K562 (cell line): ENCODE results near the gene ARHGAP30. TPM values are rescaled to one million over a fixed set of nuclear protein-coding genes. Genes with fewer than 3 reads are reported as not detected.

ENCODE experiments used
- ADNP ChIP-seq: fragments of 200-800 bp; sonication (Bioruptor generic); IDR thresholded peaks from 2 replicates; pipeline ENCODE4 v1.6.1; 2016; ENCODE audit warnings: missing genetic modification characterization, missing compliant biosample characterization
- E2F3 ChIP-seq: fragments of 250-450 bp; sonication (Bioruptor Pico); IDR thresholded peaks from 2 replicates; pipeline ENCODE4 v1.4.0; 2020; ENCODE audit warnings: mild to moderate bottlenecking
- ELF4 ChIP-seq: fragments of 450-650 bp; formaldehyde crosslinking; IDR thresholded peaks from 2 replicates; pipeline ENCODE4 v1.4.0; 2022; ENCODE audit warnings: missing genetic modification characterization
- FOXJ2 ChIP-seq: fragments of 200-800 bp; sonication (Bioruptor generic); IDR thresholded peaks from 2 replicates; pipeline ENCODE4 v1.6.1; 2016; ENCODE audit warnings: missing genetic modification characterization, missing compliant biosample characterization
- GTF2E2 ChIP-seq: fragments of 200-800 bp; sonication (Bioruptor generic); IDR thresholded peaks from 2 replicates; pipeline ENCODE4 v1.6.1; 2016; ENCODE audit warnings: missing genetic modification characterization, missing compliant biosample characterization
- HDAC3 ChIP-seq: fragments of 450-650 bp; IDR thresholded peaks from 2 replicates; pipeline ENCODE4 v1.6.1; 2018; ENCODE audit warnings: borderline replicate concordance, mild to moderate bottlenecking, moderate library complexity; ENCODE audit not compliant: partially characterized antibody
- HDAC6 ChIP-seq: IDR thresholded peaks from 2 replicates; pipeline ENCODE4 v1.6.1; 2012; ENCODE audit warnings: low read depth, mild to moderate bottlenecking, control low read depth, inconsistent platforms, low read length, moderate library complexity
- ILK ChIP-seq: fragments of 450-650 bp; IDR thresholded peaks from 2 replicates; pipeline ENCODE4 v1.6.1; 2016; ENCODE audit warnings: missing genetic modification characterization, low read depth, mild to moderate bottlenecking, missing compliant biosample characterization, moderate library complexity, borderline replicate concordance
- KLF6 ChIP-seq: fragments of 250-450 bp; sonication (Bioruptor Pico); IDR thresholded peaks from 2 replicates; pipeline ENCODE4 v1.4.0; 2020; ENCODE audit warnings: mild to moderate bottlenecking, moderate library complexity, borderline replicate concordance
- NCOA4 ChIP-seq: fragments of 450-650 bp; IDR thresholded peaks from 2 replicates; pipeline ENCODE4 v1.6.1; 2018; ENCODE audit warnings: mild to moderate bottlenecking; ENCODE audit not compliant: partially characterized antibody
- NFIC ChIP-seq: fragments of 450-650 bp; IDR thresholded peaks from 2 replicates; pipeline ENCODE4 v1.6.1; 2017; ENCODE audit warnings: mild to moderate bottlenecking, inconsistent platforms
- NFYB ChIP-seq: IDR thresholded peaks from 2 replicates; pipeline ENCODE4 v1.6.1; 2011; ENCODE audit warnings: mild to moderate bottlenecking, moderate library complexity; ENCODE audit not compliant: insufficient read length; ENCODE audit errors: extremely low read depth
- NR2C1 ChIP-seq, 2 experiments: fragments of 450-650 bp; IDR thresholded peaks; 2 replicates each; pipeline ENCODE4 v1.6.1; 2017; ENCODE audit warnings: mild to moderate bottlenecking in 2 of 2, antibody characterized with exemption in 1 of 2, inconsistent platforms in 1 of 2, missing compliant biosample characterization in 1 of 2, missing genetic modification characterization in 1 of 2
- TRIM25 ChIP-seq: fragments of 450-650 bp; IDR thresholded peaks from 2 replicates; pipeline ENCODE4 v1.7.0; 2016; ENCODE audit warnings: borderline replicate concordance
- UBTF ChIP-seq, 2 experiments: IDR thresholded peaks; 2 replicates each; pipeline ENCODE4 v1.6.1; 2012; ENCODE audit warnings: improper control_type of control experiment in 2 of 2, low read depth in 2 of 2, low read length in 2 of 2, borderline replicate concordance in 1 of 2
- ZBTB34 ChIP-seq: fragments of 250-450 bp; sonication (Bioruptor Pico); IDR thresholded peaks from 2 replicates; pipeline ENCODE4 v1.8.0; 2021; ENCODE audit warnings: mild to moderate bottlenecking, moderate library complexity
- ZNF586 ChIP-seq: fragments of 450-650 bp; formaldehyde crosslinking; conservative IDR thresholded peaks from 2 replicates; pipeline ENCODE4 v1.4.0; 2020; ENCODE audit warnings: mild to moderate bottlenecking, moderate library complexity
- ZNF780A ChIP-seq: fragments of 250-450 bp; sonication (Bioruptor Pico); IDR thresholded peaks from 2 replicates; pipeline ENCODE4 v1.5.0; 2021; ENCODE audit warnings: mild to moderate bottlenecking
- polyA plus RNA-seq, 8 experiments: library from polyadenylated mRNA; depleted of rRNA in 4 of 8; stranded (reverse) in 5 of 8; unstranded in 3 of 8; fragments of >200 nt; fragmentation: Nextera tagmentation in 2 of 8; fragmentation: Illumina TruSeq in 1 of 8; extraction: Ambion mirVana in 2 of 8; extraction: Trizol in 1 of 8; gene quantifications; 2 replicates each; pipeline versions ENCODE4 v1.2.1 to v1.2.3, GENCODE V29; 2011 to 2014; ENCODE audit warnings: inconsistent platforms in 1 of 8, missing spikeins in 1 of 8
- total RNA-seq, 7 experiments: library from RNA; depleted of rRNA in 6 of 7; stranded (reverse); fragments of >200 nt in 6 of 7; fragmentation: Illumina TruSeq in 2 of 7; extraction: Trizol in 2 of 7; gene quantifications; 2 replicates each; pipeline versions ENCODE4 v1.2.1 to v1.2.3, GENCODE V29; 2011 to 2021; ENCODE audit warnings: low replicate concordance in 1 of 7
- TF ChIP-seq, protein P1 (sequence below): fragments of 450-650 bp; IDR thresholded peaks from 2 replicates; pipeline ENCODE4 v1.6.1; 2016; ENCODE audit warnings: missing biosample characterization, missing genetic modification characterization
- TF ChIP-seq, protein P2 (sequence below): sonication (generic); formaldehyde crosslinking; IDR thresholded peaks from 2 replicates; pipeline ENCODE4 v1.8.0; 2022; ENCODE audit warnings: mild to moderate bottlenecking, missing genetic modification reagents

The ARHGAP30 gene
- total and polyA plus RNA-seq, 9 of the 15 experiments (the other 6 are each of a cell fraction or from before 2014, with no cell fraction given) = 0.01 to 0.73 (median 0.12) TPM

DNA sequence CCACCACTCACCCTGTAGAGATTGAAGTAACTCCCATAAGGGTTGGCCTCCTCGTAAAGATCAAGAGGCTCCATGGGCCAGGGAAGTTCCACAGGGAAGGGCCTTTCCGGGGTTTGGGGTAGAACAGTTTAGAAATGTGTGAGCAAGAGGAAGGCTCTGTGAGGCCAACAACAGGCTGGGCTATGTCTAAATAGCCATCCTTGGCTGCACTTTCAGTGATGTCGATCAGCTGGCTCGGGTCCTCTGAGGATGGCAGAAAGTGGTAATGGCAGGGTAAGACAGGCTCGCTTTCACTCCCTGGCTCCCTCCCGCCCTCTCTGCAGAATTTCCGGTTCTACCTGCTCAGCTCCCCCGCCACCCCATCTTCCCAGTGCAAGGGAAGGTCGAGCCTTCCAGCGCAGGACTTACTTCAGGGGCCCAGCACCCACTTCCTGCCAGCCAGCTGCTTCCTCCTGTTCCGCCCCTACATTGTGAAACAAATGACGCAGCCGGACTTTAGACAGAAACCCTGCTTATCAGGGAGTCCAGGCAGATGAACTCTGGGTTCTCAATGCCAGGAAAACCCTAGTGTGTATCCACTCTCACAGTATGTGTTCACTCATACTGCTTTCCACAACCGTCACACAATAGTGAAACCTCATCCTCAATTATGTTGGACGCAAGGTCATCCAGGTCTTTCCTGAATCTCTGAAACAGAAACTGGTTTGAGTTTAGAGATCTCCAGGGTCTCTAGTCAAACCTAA, 56.0 kb downstream of the ARHGAP30 start (continued):
- TF ChIP-seq TRIM25 = no peak
- TF ChIP-seq FOXJ2 (tag) = no peak
- no peak for TF ChIP-seq HDAC6
- no peak for TF ChIP-seq ADNP (tag)
- TF ChIP-seq GTF2E2 (tag) = no peak
- TF ChIP-seq ILK (tag) = no peak
- peak; percentile 72; the same call in 1 of the 2 replicates for TF ChIP-seq ELF4 (CRISPR knock-in tag)
- no peak for TF ChIP-seq NFYB
- TF ChIP-seq, protein P1, sequence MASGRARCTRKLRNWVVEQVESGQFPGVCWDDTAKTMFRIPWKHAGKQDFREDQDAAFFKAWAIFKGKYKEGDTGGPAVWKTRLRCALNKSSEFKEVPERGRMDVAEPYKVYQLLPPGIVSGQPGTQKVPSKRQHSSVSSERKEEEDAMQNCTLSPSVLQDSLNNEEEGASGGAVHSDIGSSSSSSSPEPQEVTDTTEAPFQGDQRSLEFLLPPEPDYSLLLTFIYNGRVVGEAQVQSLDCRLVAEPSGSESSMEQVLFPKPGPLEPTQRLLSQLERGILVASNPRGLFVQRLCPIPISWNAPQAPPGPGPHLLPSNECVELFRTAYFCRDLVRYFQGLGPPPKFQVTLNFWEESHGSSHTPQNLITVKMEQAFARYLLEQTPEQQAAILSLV = peak; percentile 24; the same call in 1 of the 2 replicates
- peak; percentile 85 for TF ChIP-seq NFIC
- TF ChIP-seq NR2C1 (IDR thresholded peaks at IDR 0.05) = peak; percentile 46
- peak; percentile 56; the same call in 1 of the 2 replicates for TF ChIP-seq NR2C1 (tag; IDR thresholded peaks at IDR 0.05)
- TF ChIP-seq, protein P2, sequence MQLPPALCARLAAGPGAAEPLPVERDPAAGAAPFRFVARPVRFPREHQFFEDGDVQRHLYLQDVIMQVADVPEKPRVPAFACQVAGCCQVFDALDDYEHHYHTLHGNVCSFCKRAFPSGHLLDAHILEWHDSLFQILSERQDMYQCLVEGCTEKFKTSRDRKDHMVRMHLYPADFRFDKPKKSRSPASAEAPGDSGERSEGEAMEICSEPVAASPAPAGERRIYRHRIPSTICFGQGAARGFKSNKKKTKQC = no peak
- no peak for TF ChIP-seq NCOA4
- TF ChIP-seq ZBTB34 (CRISPR knock-in tag) = no peak; the same call in 1 of the 2 replicates
- TF ChIP-seq ZNF780A (CRISPR knock-in tag) = no peak
- peak; percentile 69 for TF ChIP-seq HDAC3
- peak; percentile 50; the same call in 1 of the 2 replicates for TF ChIP-seq E2F3
- TF ChIP-seq UBTF (IDR thresholded peaks at IDR 0.05; ENCODE audit: borderline replicate concordance in 1 of 2, low read depth in 2 of 2, low read length in 2 of 2) = peak in 1 of 2 experiments; percentile 72; a peak in 1 of 4 replicates
- TF ChIP-seq ZNF586 = no peak
- no peak for TF ChIP-seq KLF6 (CRISPR knock-in tag)
